Right lobe of liver (tissue), 6 donors: ENCODE measurements around the gene CDR2L. TPM values are rescaled to one million over a fixed set of nuclear protein-coding genes. Genes with fewer than 3 reads are reported as not detected.

Source experiments
- ATAC-seq, 4 donors: fragments of 200-7000 bp; cut with Tn5 transposase; one replicate each; pipeline ENCODE4 v1.9.1; 2020; ENCODE audit warnings: mild to moderate bottlenecking in 4 of 4, moderate library complexity in 4 of 4
- DNase-seq, 3 donors: peaks; one replicate each; pipeline ENCODE4 v3.0.0-alpha.2; 2020
- H3K27ac ChIP-seq, 3 donors: fragments of 200-600 bp; one replicate each; pipeline ENCODE4 v1.8.0; 2022
- H3K27me3 ChIP-seq, 2 donors: fragments of 200-600 bp; one replicate each; pipeline ENCODE4 v1.8.0; 2022
- H3K36me3 ChIP-seq, 4 donors: fragments of 200-600 bp; sonication (generic) in 1 of 4; one replicate each; pipeline versions ENCODE4 v1.5.1 to v1.8.0; 2017 to 2022; ENCODE audit warnings: control low read depth in 1 of 4
- H3K4me1 ChIP-seq, 4 donors: fragments of 200-600 bp; sonication (generic) in 1 of 4; one replicate each; pipeline versions ENCODE4 v1.5.1 to v1.8.0; 2017 to 2022; ENCODE audit warnings: control low read depth in 1 of 4
- H3K4me3 ChIP-seq, 3 donors: fragments of 200-600 bp; one replicate each; pipeline ENCODE4 v1.8.0; 2022
- H3K9me3 ChIP-seq, 4 donors: fragments of 200-600 bp; sonication (generic) in 1 of 4; one replicate each; pipeline versions ENCODE4 v1.5.1 to v1.8.0; 2017 to 2022; ENCODE audit warnings: control low read depth in 1 of 4
- CTCF ChIP-seq, 4 donors: fragments of 200-600 bp in 3 of 4; fragments of 450-650 bp in 1 of 4; IDR thresholded peaks; one replicate each; pipeline versions ENCODE4 v1.5.1 to v1.8.0; 2016 to 2022; ENCODE audit warnings: antibody characterized with exemption in 4 of 4, mild to moderate bottlenecking in 2 of 4
- POLR2A ChIP-seq: fragments of 450-650 bp; IDR thresholded peaks from one replicate; pipeline ENCODE4 v1.6.1; 2017; ENCODE audit warnings: antibody characterized with exemption, mild to moderate bottlenecking
- WGBS: methylation state at CpG from one replicate; pipeline ENCODE4 v1.1.6; 2018; ENCODE audit warnings: low coverage, low lambda C conversion rate; ENCODE audit not compliant: insufficient coverage; ENCODE audit errors: missing lambda C conversion rate; 5-methylcytosine and 5-hydroxymethylcytosine counted together
- intact Hi-C, 2 donors: fragments of 100-400 bp; cut with DNase I; formaldehyde crosslinking; loops; one replicate each; pipeline versions ENCODE4 v1.11.2 to v1.14.1; 2022
- total RNA-seq, 6 experiments: library from RNA; depleted of rRNA in 2 of 6; stranded (reverse); fragments of >200 nt in 2 of 6; fragmentation: NEBNext Ultra II Directional in 3 of 6; extraction: Animal tissue kit (Norgen Biotek cat#: 25700) in 3 of 6; gene quantifications; one replicate each; pipeline versions ENCODE4 v1.1.0 to v1.2.4, GENCODE V29; 2016 to 2023
- donor health status: DM: no; HTN: yes; CAD: no.
- donor health status: DM: no; HTN: no; CAD: no.
- donor health status: DM: no; HTN: no; CAD: no.
- donor health status: DM: no; HTN: yes; CAD: no.
- donor health status: DM: no; HTN: yes; CAD: no.

Gene CDR2L
- total RNA-seq, 6 experiments from 2014 or later: 0.64 to 2.3 (median 1.4) TPM

DNA sequence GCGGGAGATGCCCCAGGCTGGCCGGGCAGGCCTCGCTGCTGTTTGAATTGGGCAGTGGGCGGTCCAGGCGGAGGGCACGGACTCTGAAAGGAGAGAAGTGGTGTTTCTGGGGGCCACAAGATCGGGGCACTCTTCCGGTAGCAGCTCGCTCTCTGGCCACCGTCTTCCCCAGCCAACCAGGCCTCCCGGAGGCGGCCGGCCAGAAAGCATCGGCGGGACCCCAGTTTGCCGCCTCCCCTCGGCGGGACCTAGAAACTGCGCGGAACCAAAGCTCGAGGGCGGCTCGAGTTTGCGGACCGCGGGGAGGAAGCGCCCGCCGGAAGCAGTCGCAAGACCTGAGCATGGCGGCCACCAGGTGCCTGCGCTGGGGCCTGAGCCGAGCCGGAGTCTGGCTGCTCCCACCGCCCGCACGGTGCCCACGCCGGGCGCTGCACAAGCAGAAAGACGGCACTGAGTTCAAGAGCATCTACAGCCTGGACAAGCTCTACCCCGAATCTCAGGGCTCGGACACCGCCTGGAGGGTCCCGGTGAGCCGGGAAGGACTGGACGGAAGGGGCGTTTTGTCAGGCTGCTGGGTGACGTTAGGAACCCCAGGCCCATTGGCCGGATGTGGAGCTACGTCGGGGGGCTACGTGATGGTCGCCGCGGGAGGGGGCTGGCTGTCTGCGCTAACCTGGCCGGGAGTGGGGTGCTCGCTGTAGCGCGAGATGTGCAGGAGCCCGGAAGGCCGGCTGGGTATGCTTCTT, 25.1 kb downstream of the CDR2L start, which contains the start of gene MRPL58:
MRPL58 (plus strand) TSS at position 325 of the 746 bp plus-strand sequence; CDS start at position 342, 17 bp downstream.
- no peaks in the 10 kb centered on the region for H3K9me3 ChIP-seq
- no peaks in the 10 kb centered on the region for H3K27me3 ChIP-seq
- H3K4me3 ChIP-seq: peak within 1 kb of the TSS; percentile 84 to 99 (median 90)
- H3K27ac ChIP-seq: peak within 1 kb of the TSS; percentile 49 to 73 (median 61)
- WGBS: 4% methylated on average over 14 of the region's 63 CpGs
- peaks cover 0 to 13% (median 4%) of the 10 kb centered on the region in 4 donors for H3K4me1 ChIP-seq
- TF ChIP-seq POLR2A (peak; percentile 52), CTCF (IDR thresholded peaks at IDR 0.05) (peak; percentile 44 to 51 (median 46))
- peak; percentile 95 to 97 (median 96) for ATAC-seq
- intact Hi-C loops: no loop called here
- H3K36me3 ChIP-seq: no peaks in the 10 kb centered on the region
- peak; percentile 80 to 84 (median 81) for DNase-seq

GRCh38 chr17:75013092-75013559, 25.7 kb downstream of the CDR2L start:
- no peak for ATAC-seq

DNA sequence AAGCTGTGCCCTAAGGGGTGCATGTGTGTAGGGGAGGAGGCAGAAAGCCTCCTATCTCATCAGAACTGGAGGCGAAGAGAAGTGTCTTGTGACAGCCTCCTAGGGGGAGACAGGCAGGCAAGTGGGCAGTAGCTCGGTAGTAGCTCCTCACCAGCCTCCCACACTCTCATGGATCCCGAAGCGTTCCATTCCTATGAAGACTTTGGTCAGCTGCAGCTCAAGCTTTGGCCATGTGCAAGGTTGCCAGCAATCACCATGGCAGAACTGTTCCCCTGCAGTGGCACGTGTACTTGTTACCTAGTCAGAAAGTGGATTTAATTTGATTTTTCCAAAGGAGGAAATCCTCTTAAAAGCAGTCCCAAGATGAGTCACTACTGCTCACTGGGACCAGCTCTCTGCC, 31.7 kb downstream of the CDR2L start:
- DNase-seq: no peak
- Histone ChIP-seq H3K4me1 (no peaks in the 10 kb centered on the region), H3K27ac (no peak overlapping the region), H3K9me3 (no peaks in the 10 kb centered on the region), H3K36me3 (peaks cover 0 to 22% (median 9%) of the 10 kb centered on the region in 4 donors), H3K27me3 (no peaks in the 10 kb centered on the region), H3K4me3 (no peak overlapping the region)
- intact Hi-C loops: no loop called here
- no peak for ATAC-seq
- TF ChIP-seq POLR2A: no peak
- WGBS: 91% methylated on average over 4 of the region's 5 CpGs

More at GRCh38 chr17:75013092-75013559, 25.7 kb downstream of the CDR2L start:
- intact Hi-C loops: no loop called here
- WGBS: 0% methylated on average over 10 of the region's 10 CpGs
- Histone ChIP-seq H3K9me3 (no peaks in the 10 kb centered on the region), H3K27me3 (no peaks in the 10 kb centered on the region), H3K4me3 (peak overlapping the region; percentile 84 to 99 (median 90)), H3K36me3 (no peaks in the 10 kb centered on the region), H3K27ac (peak overlapping the region; percentile 49 to 73 (median 61)), H3K4me1 (peaks cover 0 to 13% (median 4%) of the 10 kb centered on the region in 4 donors)
- no peak for DNase-seq
- no peak for TF ChIP-seq CTCF (IDR thresholded peaks at IDR 0.05)
- TF ChIP-seq POLR2A: no peak

- H3K36me3 ChIP-seq: peaks cover 0 to 22% (median 9%) of the 10 kb centered on the region in 4 donors
- H3K4me3 ChIP-seq: no peak overlapping the region
- DNase-seq: no peak
- H3K27me3 ChIP-seq: no peaks in the 10 kb centered on the region
- no peak for TF ChIP-seq POLR2A
- no peak for TF ChIP-seq CTCF (IDR thresholded peaks at IDR 0.05)
- no peaks in the 10 kb centered on the region for H3K9me3 ChIP-seq
- 90% methylated on average over 3 of the region's 3 CpGs for WGBS
- H3K27ac ChIP-seq: no peak overlapping the region
- H3K4me1 ChIP-seq: no peaks in the 10 kb centered on the region
- ATAC-seq: no peak
- intact Hi-C loops: no loop called here
Observed at GRCh38 chr17:75019710-75020109, 32.3 kb downstream of the CDR2L start.
